Measurements from ENCODE around the gene DPY19L3. TPM values are rescaled to one million over a fixed set of nuclear protein-coding genes. Genes with fewer than 3 reads are reported as not detected.
A peak's percentile ranks its signal among the peaks of the same experiment; 100 is the strongest.

The DPY19L3 gene
- total RNA-seq, 6 donors from 2014 or later, result 27.3 to 76.5 (median 29.5) TPM

- TF ChIP-seq EP300 (IDR thresholded peaks at IDR 0.05) (no peak), POLR2AphosphoS5 (IDR thresholded peaks at IDR 0.05) (no peak), POLR2A (IDR thresholded peaks at IDR 0.05) (no peak)
- TF ChIP-seq, protein P1, sequence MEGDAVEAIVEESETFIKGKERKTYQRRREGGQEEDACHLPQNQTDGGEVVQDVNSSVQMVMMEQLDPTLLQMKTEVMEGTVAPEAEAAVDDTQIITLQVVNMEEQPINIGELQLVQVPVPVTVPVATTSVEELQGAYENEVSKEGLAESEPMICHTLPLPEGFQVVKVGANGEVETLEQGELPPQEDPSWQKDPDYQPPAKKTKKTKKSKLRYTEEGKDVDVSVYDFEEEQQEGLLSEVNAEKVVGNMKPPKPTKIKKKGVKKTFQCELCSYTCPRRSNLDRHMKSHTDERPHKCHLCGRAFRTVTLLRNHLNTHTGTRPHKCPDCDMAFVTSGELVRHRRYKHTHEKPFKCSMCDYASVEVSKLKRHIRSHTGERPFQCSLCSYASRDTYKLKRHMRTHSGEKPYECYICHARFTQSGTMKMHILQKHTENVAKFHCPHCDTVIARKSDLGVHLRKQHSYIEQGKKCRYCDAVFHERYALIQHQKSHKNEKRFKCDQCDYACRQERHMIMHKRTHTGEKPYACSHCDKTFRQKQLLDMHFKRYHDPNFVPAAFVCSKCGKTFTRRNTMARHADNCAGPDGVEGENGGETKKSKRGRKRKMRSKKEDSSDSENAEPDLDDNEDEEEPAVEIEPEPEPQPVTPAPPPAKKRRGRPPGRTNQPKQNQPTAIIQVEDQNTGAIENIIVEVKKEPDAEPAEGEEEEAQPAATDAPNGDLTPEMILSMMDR (IDR thresholded peaks at IDR 0.05), result no peak
- no peaks in the 10 kb centered on the region for H3K27me3 ChIP-seq
- H3K36me3 ChIP-seq, result peaks cover 0 to 15% (median 1%) of the 10 kb centered on the region in 4 donors
- 70 to 76% methylated on average over 7 of the region's 7 CpGs for WGBS, 2 donors
- H3K9me3 ChIP-seq, result no peaks in the 10 kb centered on the region
- H3K4me3 ChIP-seq, result no peak overlapping the region
- DNase-seq (no peak), ATAC-seq (ENCODE audit: low FRiP score in 2 of 2) (peak in 1 of 2 donors; percentile 46)
- no peaks in the 10 kb centered on the region for H3K4me1 ChIP-seq
- H3K27ac ChIP-seq, result no peak overlapping the region
Observed at GRCh38 chr19:32471095-32471494, 65.5 kb downstream of the DPY19L3 start.

DNA sequence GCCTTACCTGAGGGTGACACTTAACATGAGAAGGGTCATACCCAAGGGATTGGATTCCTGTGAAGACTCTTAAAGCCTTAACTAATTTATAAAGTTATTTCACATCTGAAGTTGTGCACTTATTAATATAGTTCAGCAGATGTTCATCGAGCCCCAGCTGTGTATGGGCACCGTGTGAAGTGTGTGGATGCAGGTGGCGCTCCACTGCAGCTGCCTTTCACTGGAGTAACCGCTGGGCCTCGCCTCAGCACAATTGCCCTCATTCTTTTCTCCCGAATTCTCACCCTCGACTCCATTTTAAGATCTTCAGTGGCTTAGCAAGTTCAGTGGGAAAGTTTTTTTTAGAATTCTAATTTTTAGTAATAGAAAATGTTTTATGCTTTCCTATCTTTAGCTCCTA is 66.2 kb downstream of the DPY19L3 start:
- 89 to 93% methylated on average over 7 of the region's 7 CpGs for WGBS, 2 donors

GRCh38 chr19:32475141-32476031 is 69.8 kb downstream of the DPY19L3 start:
- Histone ChIP-seq H3K27me3 (no peaks in the 10 kb centered on the region), H3K4me1 (no peaks in the 10 kb centered on the region), H3K36me3 (peaks cover 0 to 36% (median 15%) of the 10 kb centered on the region in 4 donors), H3K27ac (no peak overlapping the region), H3K4me3 (no peak overlapping the region), H3K9me3 (no peaks in the 10 kb centered on the region)
- WGBS, 2 donors, result 83 to 84% methylated on average over 11 of the region's 11 CpGs
- TF ChIP-seq POLR2A (IDR thresholded peaks at IDR 0.05) (no peak), POLR2AphosphoS5 (IDR thresholded peaks at IDR 0.05) (no peak), EP300 (IDR thresholded peaks at IDR 0.05) (no peak)
- TF ChIP-seq, protein P1 (IDR thresholded peaks at IDR 0.05), result no peak
- DNase-seq, result no peak
- no peak for ATAC-seq (ENCODE audit: low FRiP score in 2 of 2)

More for the DNA sequence above, 66.2 kb downstream of the DPY19L3 start:
- Histone ChIP-seq H3K4me3 (no peak overlapping the region), H3K27ac (no peak overlapping the region), H3K27me3 (no peaks in the 10 kb centered on the region), H3K36me3 (peaks cover 0 to 15% (median 1%) of the 10 kb centered on the region in 4 donors), H3K9me3 (no peaks in the 10 kb centered on the region), H3K4me1 (no peaks in the 10 kb centered on the region)
- ATAC-seq (ENCODE audit: low FRiP score in 2 of 2) (no peak), DNase-seq (no peak)
- TF ChIP-seq POLR2A (IDR thresholded peaks at IDR 0.05), result no peak
- TF ChIP-seq, protein P1 (IDR thresholded peaks at IDR 0.05), result no peak
- TF ChIP-seq POLR2AphosphoS5 (IDR thresholded peaks at IDR 0.05), result no peak
- TF ChIP-seq EP300 (IDR thresholded peaks at IDR 0.05), result no peak

- TF ChIP-seq POLR2AphosphoS5 (IDR thresholded peaks at IDR 0.05), result no peak
- TF ChIP-seq, protein P1 (IDR thresholded peaks at IDR 0.05), result no peak
- TF ChIP-seq POLR2A (IDR thresholded peaks at IDR 0.05), result no peak
- no peak for TF ChIP-seq EP300 (IDR thresholded peaks at IDR 0.05)
- Histone ChIP-seq H3K27me3 (no peaks in the 10 kb centered on the region), H3K36me3 (peaks cover 0 to 42% (median 17%) of the 10 kb centered on the region in 4 donors), H3K9me3 (no peaks in the 10 kb centered on the region), H3K27ac (no peak overlapping the region), H3K4me1 (no peaks in the 10 kb centered on the region), H3K4me3 (no peak overlapping the region)
- DNase-seq (no peak), ATAC-seq (ENCODE audit: low FRiP score in 2 of 2) (no peak)
- WGBS, 2 donors, result 85 to 95% methylated on average over 4 of the region's 4 CpGs
Observed at GRCh38 chr19:32476032-32476350, 70.4 kb downstream of the DPY19L3 start.

All from upper lobe of left lung (tissue), 6 donors.